DMS79 treated with DMSO at 0.1 percent for 48 hours (cell line): Measurements from ENCODE around the gene TACC3.
A peak's percentile ranks its signal among the peaks of the same experiment; 100 is the strongest.

Experiments used
- DNase-seq: peaks from one replicate; lab custom pipeline; 2025; lab: John Stamatoyannopoulos, UW

TACC3 gene

DNA sequence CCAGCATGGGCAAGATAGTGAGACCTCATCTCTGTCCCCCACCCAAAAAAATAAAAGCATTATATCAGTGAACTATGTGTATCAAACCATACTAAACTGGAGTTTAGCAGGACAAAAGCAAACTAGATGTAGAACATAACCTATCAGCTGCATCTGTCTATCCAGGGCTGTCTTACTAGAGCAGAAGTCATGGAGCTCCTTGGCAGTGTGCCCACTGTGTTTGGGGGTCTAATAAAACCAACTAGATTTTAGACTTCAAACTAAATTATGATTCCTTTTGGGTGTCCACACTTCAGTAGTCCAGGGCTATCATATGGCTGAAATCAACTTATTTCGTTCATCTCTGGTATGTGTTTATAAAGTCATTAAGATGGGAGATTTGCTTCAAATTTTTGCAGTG is 17.5 kb upstream of the TACC3 start:
- DNase-seq: no peak

DNA sequence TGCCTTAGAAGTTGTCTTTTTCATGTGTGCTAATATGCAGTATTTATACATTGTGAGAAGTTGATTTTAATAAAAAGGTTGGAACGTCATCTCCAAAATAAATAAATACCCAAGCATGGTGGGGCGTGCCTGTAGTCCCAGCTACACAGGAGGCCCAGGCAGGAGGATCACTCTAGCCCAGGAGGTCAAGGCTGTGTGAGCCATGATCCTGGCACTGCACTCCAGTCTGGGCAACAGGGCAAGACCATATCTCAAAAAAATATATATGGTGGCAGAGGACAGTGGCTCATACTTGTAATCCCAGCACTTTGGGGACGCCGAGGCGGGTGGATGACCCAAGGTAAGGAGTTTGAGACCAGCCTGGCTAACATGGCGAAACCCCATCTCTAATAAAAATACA is 15.6 kb upstream of the TACC3 start:
- no peak for DNase-seq

GRCh38 chr4:1706358-1706757 is 15.0 kb upstream of the TACC3 start:
- no peak for DNase-seq

DNA sequence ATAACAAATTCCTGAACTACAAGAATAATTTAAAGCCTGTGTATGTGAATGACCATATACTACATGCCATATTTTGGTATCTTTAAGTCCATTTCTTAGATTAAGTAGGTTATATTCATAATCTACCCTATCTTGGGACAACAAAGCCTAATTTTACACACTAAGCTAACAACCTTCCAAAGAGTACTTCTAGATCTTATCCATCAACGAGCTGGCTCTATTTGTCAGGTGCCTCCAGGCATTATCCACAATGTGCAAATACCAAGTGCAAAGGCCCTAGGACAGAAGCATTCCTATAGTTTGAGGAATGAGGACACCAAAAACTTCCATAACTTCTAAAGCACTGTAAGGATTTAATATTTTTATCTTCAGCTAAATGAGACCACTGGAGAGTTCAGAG is 12.7 kb upstream of the TACC3 start:
- no peak for DNase-seq

- DNase-seq: no peak
Observed at GRCh38 chr4:1711055-1711570, 10.2 kb upstream of the TACC3 start.

DNA sequence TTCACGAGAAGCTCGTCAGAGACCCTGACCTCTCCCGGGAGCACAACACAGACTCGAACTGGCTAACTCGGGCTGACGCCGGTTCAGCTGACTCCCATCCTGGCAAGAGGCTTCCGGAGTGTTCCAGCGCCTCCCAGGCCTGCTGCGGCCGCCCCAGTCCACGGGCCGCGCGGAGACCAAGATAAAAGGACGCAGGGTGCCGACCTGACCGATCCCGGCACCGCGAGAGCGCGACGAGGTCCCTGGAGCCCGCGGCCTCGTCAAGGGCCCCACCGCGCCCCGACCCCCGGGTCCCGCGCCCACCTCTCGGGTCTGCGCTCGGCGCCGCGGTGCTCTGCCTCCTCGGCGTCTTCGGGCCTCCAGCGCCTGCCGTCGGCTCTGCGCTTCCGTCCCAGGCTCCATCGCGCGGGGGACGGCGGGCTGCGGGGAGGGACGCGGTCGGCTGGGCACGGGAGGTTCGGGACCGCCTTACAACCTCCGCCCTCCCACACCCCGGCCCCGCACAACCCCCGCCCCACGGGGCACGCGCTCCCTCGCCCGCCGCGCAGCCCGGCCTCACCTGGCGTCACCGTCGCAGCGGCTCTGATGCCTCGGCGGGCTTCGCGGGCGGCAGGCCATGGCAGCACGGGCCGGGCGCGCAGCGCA is 9.6 kb upstream of the TACC3 start:
- no peak for DNase-seq

GRCh38 chr4:1712216-1713002 is 8.9 kb upstream of the TACC3 start, which contains the start of gene SLBP:
SLBP (minus strand) TSS chr4:1712319; CDS start chr4:1712188, 131 bp downstream.
- DNase-seq: peak; percentile 79

DNA sequence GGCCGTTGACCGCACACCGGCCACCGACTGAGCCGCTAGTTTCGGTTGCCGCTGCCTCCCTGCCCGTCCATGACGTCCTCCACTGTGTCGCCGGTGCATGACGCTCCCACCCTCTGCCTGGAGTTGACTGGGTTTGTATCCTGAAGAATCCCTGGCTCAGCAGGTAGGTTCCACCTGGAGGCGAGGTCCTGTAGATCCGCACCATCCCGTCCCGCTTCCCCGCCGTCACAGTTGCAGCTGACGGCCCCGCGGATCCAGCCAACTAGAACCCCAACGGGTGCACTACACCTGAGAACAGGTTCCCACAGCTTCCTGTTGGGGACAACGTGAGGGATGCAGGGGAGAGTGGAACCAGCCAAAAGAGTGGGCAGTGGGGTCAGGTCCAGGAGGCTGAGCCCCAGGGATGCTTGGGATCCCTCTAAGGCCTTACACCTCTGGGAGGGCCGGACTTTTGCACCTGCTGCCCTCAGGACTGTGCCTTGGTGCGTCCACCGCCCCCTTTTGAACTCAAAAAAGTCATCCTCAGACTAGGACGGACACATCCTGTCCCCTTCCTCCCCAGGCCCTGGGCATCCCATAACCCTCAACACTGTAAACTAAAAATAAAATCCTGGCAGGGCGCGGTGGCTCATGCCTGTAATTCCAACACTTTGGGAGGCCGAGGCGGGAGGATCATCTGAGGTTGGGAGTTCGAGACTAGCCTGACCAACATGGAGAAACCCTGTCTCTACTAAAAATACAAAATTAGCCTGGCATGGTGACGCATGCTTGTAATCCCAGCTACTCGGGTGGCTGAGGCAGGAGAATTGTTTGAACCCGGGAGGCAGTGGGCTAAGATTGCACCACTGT is 8.1 kb upstream of the TACC3 start:
- DNase-seq: no peak

DNA sequence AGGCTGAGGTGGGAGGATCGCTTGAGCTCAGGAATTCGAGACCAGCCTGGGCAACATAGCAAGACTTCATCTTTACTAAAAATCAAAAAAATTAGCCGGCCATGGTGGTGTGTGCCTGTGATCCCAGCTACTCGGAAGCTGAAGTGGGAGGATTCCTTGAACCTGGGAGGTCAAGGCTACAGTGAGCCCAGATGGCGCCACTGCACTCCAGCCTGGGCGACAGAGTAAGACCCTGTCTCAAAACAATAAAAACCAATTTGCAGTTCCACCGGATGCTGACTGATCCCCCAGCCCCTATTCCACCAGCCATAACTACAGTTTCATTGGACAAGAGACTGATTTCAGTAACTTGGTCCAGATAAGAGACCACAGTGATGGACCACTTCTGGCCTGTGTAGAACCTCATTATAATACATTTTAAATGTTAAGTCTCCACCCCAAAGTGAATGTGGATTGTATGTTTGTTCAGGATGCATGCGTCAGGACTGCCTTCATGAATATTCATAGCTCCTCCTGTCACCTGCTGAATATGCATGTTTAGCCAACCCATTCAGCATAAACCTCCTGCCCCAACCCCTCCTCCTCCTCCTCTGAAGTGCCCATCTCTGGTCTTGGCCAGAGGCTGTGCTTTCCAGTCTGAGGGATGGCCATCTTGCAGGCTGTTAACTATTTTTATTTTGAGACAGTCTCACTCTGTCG is 6.9 kb upstream of the TACC3 start:
- DNase-seq: no peak

GRCh38 chr4:1715002-1715758 is 6.1 kb upstream of the TACC3 start:
- DNase-seq: no peak

- no peak for DNase-seq
Observed at GRCh38 chr4:1716065-1716945, 5.0 kb upstream of the TACC3 start.

- no peak for DNase-seq
Observed at GRCh38 chr4:1717129-1718094, 3.9 kb upstream of the TACC3 start.

- no peak for DNase-seq
Observed at GRCh38 chr4:1718095-1718850, 3.0 kb upstream of the TACC3 start.

GRCh38 chr4:1720163-1720983 is 948 bp upstream of the TACC3 start:
- DNase-seq: no peak

GRCh38 chr4:1721666-1722550 is 587 bp downstream of the TACC3 start:
- DNase-seq: no peak

GRCh38 chr4:1722551-1723118 is 1.3 kb downstream of the TACC3 start:
- DNase-seq: no peak
